Measurements from ENCODE around the gene PTPN18. TPM values are rescaled to one million over a fixed set of nuclear protein-coding genes. Genes with fewer than 3 reads are reported as not detected.

The PTPN18 gene
- total RNA-seq, 1 donor from 2014 or later, result 16.3 TPM

DNA sequence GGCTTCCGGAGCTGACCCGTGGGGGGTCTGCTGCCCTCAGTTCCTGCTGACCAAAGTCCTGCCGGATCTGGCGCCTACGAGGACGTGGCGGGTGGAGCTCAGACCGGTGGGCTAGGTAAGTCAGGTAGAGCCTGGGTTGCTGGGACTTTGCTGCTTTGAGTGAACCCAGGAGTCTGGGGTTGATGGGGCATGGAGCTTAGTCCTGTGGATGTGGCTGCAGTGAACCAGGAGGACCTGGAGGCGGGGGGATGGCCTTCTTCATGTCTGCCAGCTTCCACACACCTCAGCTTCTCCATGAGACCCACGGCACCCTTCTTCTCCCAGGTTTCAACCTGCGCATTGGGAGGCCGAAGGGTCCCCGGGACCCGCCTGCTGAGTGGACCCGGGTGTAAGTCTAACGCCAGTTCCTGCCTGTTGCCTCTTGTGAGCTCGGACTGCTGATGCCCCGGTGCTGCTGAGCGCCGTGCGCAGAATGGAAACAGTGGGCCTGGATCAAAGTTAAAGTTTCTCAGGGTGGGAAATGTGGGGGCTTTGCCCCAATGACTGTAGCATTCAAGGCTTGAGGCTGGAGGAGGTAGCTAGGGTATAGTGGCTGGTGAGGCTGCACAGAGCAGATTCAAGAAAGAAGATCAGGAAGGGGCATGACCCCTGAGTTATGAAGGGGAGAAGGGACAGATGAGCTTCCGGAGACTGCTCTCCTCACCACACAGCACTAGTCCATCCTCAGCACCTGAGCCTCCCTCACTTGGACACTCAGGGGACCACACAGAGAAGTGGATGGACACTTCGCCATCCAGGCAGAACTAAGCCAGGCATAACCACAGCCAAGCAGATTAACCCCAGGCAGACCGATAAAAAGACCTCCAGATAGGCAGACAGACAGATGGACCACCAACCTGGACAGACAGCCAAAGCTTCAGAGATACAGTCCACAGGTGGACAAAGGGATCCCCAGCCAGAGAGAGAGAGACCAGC, 17.3 kb downstream of the PTPN18 start:
- peaks cover 17% of the 10 kb centered on the region for H3K4me1 Mint-ChIP-seq (ENCODE audit: unreplicated experiment)
- H3K9me3 Mint-ChIP-seq (ENCODE audit: unreplicated experiment), result no peaks in the 10 kb centered on the region
- TF ChIP-seq, protein P1, sequence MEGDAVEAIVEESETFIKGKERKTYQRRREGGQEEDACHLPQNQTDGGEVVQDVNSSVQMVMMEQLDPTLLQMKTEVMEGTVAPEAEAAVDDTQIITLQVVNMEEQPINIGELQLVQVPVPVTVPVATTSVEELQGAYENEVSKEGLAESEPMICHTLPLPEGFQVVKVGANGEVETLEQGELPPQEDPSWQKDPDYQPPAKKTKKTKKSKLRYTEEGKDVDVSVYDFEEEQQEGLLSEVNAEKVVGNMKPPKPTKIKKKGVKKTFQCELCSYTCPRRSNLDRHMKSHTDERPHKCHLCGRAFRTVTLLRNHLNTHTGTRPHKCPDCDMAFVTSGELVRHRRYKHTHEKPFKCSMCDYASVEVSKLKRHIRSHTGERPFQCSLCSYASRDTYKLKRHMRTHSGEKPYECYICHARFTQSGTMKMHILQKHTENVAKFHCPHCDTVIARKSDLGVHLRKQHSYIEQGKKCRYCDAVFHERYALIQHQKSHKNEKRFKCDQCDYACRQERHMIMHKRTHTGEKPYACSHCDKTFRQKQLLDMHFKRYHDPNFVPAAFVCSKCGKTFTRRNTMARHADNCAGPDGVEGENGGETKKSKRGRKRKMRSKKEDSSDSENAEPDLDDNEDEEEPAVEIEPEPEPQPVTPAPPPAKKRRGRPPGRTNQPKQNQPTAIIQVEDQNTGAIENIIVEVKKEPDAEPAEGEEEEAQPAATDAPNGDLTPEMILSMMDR (IDR thresholded peaks at IDR 0.05; ENCODE audit: unreplicated experiment), result peak; percentile 61
- peaks cover 11% of the 10 kb centered on the region for H3K27me3 Mint-ChIP-seq (ENCODE audit: unreplicated experiment)
- H3K36me3 Mint-ChIP-seq (ENCODE audit: low read depth, unreplicated experiment), result peaks cover 14% of the 10 kb centered on the region
- peak overlapping the region; percentile 83 for H3K4me3 Mint-ChIP-seq (ENCODE audit: unreplicated experiment)
- no peak for DNase-seq (ENCODE audit: low spot score)
- no peak overlapping the region for H3K27ac Mint-ChIP-seq (ENCODE audit: unreplicated experiment)

GRCh38 chr2:130373808-130374365, 18.0 kb downstream of the PTPN18 start:
- H3K4me1 Mint-ChIP-seq (ENCODE audit: unreplicated experiment), result peaks cover 17% of the 10 kb centered on the region
- H3K36me3 Mint-ChIP-seq (ENCODE audit: low read depth, unreplicated experiment), result peaks cover 14% of the 10 kb centered on the region
- no peaks in the 10 kb centered on the region for H3K9me3 Mint-ChIP-seq (ENCODE audit: unreplicated experiment)
- no peak for DNase-seq (ENCODE audit: low spot score)
- H3K27ac Mint-ChIP-seq (ENCODE audit: unreplicated experiment), result peak overlapping the region; percentile 36
- peaks cover 11% of the 10 kb centered on the region for H3K27me3 Mint-ChIP-seq (ENCODE audit: unreplicated experiment)
- TF ChIP-seq, protein P1 (IDR thresholded peaks at IDR 0.05; ENCODE audit: unreplicated experiment), result no peak
- H3K4me3 Mint-ChIP-seq (ENCODE audit: unreplicated experiment), result peak overlapping the region; percentile 83

GRCh38 chr2:130374587-130375290, 18.9 kb downstream of the PTPN18 start:
- Mint-ChIP-seq H3K4me1 (ENCODE audit: unreplicated experiment) (peaks cover 20% of the 10 kb centered on the region), H3K27ac (ENCODE audit: unreplicated experiment) (no peak overlapping the region), H3K9me3 (ENCODE audit: unreplicated experiment) (no peaks in the 10 kb centered on the region), H3K4me3 (ENCODE audit: unreplicated experiment) (no peak overlapping the region), H3K36me3 (ENCODE audit: low read depth, unreplicated experiment) (peaks cover 17% of the 10 kb centered on the region), H3K27me3 (ENCODE audit: unreplicated experiment) (peaks cover 11% of the 10 kb centered on the region)
- TF ChIP-seq, protein P1 (IDR thresholded peaks at IDR 0.05; ENCODE audit: unreplicated experiment), result no peak
- no peak for DNase-seq (ENCODE audit: low spot score)

GRCh38 chr2:130375291-130376266, 19.7 kb downstream of the PTPN18 start:
- Mint-ChIP-seq H3K9me3 (ENCODE audit: unreplicated experiment) (no peaks in the 10 kb centered on the region), H3K4me1 (ENCODE audit: unreplicated experiment) (peaks cover 26% of the 10 kb centered on the region), H3K27ac (ENCODE audit: unreplicated experiment) (no peak overlapping the region), H3K4me3 (ENCODE audit: unreplicated experiment) (no peak overlapping the region), H3K27me3 (ENCODE audit: unreplicated experiment) (peaks cover 12% of the 10 kb centered on the region), H3K36me3 (ENCODE audit: low read depth, unreplicated experiment) (peaks cover 17% of the 10 kb centered on the region)
- TF ChIP-seq, protein P1 (IDR thresholded peaks at IDR 0.05; ENCODE audit: unreplicated experiment), result no peak
- no peak for DNase-seq (ENCODE audit: low spot score)

All from endothelial cell (in vitro differentiated cells).